PC-3 (cell line): Measurements from ENCODE around the gene TIMM23. TPM values are rescaled to one million over a fixed set of nuclear protein-coding genes. Genes with fewer than 3 reads are reported as not detected.

Experiments
- ATAC-seq: fragments of 200-7000 bp; cut with Tn5 transposase; 2 replicates; pipeline ENCODE4 v1.9.1; 2020; ENCODE audit warnings: mild to moderate bottlenecking, moderate library complexity
- BruUV-seq: library from RNA; stranded (reverse); fragments of 400-500 nt; replicated peaks from 2 replicates; lab custom pipeline; 2021; lab: Mats Ljungman, UMichigan
- CTCF ChIA-PET: fragments of 300-600 bp; sonication (Branson Sonifier 250); formaldehyde crosslinking; loops from one replicate; lab custom pipeline; 2022; ENCODE audit warnings: antibody characterized with exemption; lab: Charles Lee
- POLR2A ChIA-PET: fragments of 300-600 bp; sonication (Branson Sonifier 250); formaldehyde crosslinking; loops from one replicate; lab custom pipeline; 2022; ENCODE audit warnings: antibody characterized with exemption; ENCODE audit not compliant: unreplicated experiment; lab: Charles Lee
- DNase-seq: peaks from one replicate; pipeline ENCODE4 v3.0.0-alpha.2; 2015
- H2AFZ ChIP-seq: fragments of 300-600 bp; sonication (generic); 2 replicates; pipeline ENCODE4 v1.6.0; 2016; ENCODE audit warnings: antibody characterized with exemption, low read length
- H3F3A ChIP-seq: fragments of 300-600 bp; sonication (generic); one replicate; pipeline ENCODE4 v1.6.0; 2017; ENCODE audit warnings: antibody characterized with exemption, low read length, control low read depth, mild to moderate bottlenecking; ENCODE audit not compliant: unreplicated experiment
- H3K27ac ChIP-seq: fragments of 300-600 bp; sonication (generic); 2 replicates; pipeline ENCODE4 v1.5.1; 2016; ENCODE audit warnings: mild to moderate bottlenecking, low read length
- H3K27me3 ChIP-seq: fragments of 300-600 bp; sonication (generic); 2 replicates; pipeline ENCODE4 v1.6.1; 2016; ENCODE audit warnings: low read length, mixed read lengths
- H3K36me3 ChIP-seq: fragments of 300-600 bp; sonication (generic); 2 replicates; pipeline ENCODE4 v1.6.1; 2016; ENCODE audit warnings: low read depth, mixed run types, low read length, mixed read lengths
- H3K4me1 ChIP-seq: fragments of 300-600 bp; sonication (generic); 2 replicates; pipeline ENCODE4 v1.5.1; 2016; ENCODE audit warnings: low read length; ENCODE audit not compliant: insufficient read depth
- H3K4me2 ChIP-seq: fragments of 300-600 bp; sonication (generic); 2 replicates; pipeline ENCODE4 v1.6.0; 2016; ENCODE audit warnings: low read length
- H3K4me3 ChIP-seq: fragments of 300-600 bp; sonication (generic); 2 replicates; pipeline ENCODE4 v1.5.1; 2016; ENCODE audit warnings: mild to moderate bottlenecking, low read length, mixed read lengths
- H3K79me2 ChIP-seq: fragments of 300-600 bp; sonication (generic); 2 replicates; pipeline ENCODE4 v1.6.1; 2017; ENCODE audit warnings: low read length, mixed read lengths
- H3K9ac ChIP-seq: fragments of 300-600 bp; sonication (generic); 2 replicates; pipeline ENCODE4 v1.6.0; 2016; ENCODE audit warnings: mild to moderate bottlenecking, low read length
- H3K9me2 ChIP-seq: fragments of 300-600 bp; sonication (generic); replicated peaks from 2 replicates; pipeline ENCODE4 v1.6.1; 2016; ENCODE audit warnings: mixed run types, low read length, mixed read lengths
- H3K9me3 ChIP-seq: fragments of 300-600 bp; sonication (generic); 2 replicates; pipeline ENCODE4 v1.6.1; 2016; ENCODE audit warnings: low read length, mixed read lengths
- H4K20me1 ChIP-seq: fragments of 300-600 bp; sonication (generic); 2 replicates; pipeline ENCODE4 v1.6.1; 2016; ENCODE audit warnings: low read length, mixed read lengths
- EZH2 ChIP-seq: fragments of 300-600 bp; sonication (generic); IDR thresholded peaks from one replicate; pipeline ENCODE4 v1.6.1; 2017; ENCODE audit warnings: antibody characterized with exemption, mild to moderate bottlenecking, low read length; ENCODE audit not compliant: unreplicated experiment
- EZH2phosphoT487 ChIP-seq: fragments of 300-600 bp; sonication (generic); IDR thresholded peaks from 2 replicates; pipeline ENCODE4 v1.6.1; 2018; ENCODE audit warnings: mild to moderate bottlenecking, antibody characterized with exemption, low read length, borderline replicate concordance
- intact Hi-C: fragments of 100-400 bp; cut with micrococcal nuclease; formaldehyde crosslinking; loops from 2 replicates; pipeline ENCODE4 v1.9.0; 2023
- total RNA-seq: library from RNA; depleted of rRNA; stranded (reverse); fragments of >200 nt; gene quantifications from 2 replicates; pipeline ENCODE4 v1.2.3, GENCODE V29; 2014
- TF ChIP-seq, protein P1 (sequence below): fragments of 300-600 bp; sonication (generic); conservative IDR thresholded peaks from 2 replicates; pipeline ENCODE4 v1.5.1; 2017; ENCODE audit warnings: antibody characterized with exemption, low read depth, mild to moderate bottlenecking, low read length

The TIMM23 gene
- total RNA-seq, 1 experiment from 2014 or later: 97.9 TPM

DNA sequence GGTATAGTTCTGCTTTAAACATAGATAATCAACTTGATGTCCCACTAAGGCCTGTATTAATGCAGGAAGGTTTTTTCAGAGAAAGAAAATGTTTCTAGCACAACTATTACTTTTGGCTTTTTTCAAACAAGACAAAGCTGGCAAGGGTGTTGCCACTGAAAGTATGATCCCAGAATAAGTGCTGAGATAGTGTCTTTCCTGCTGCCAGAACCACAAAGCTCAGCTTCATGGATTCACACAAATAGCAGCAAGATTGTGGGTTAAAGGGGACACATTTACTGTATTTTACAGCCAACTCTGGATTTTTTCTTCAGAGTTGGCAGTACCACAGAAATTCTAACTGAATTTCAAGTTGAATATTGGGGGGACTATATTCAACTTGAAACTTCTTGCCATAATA lies 53.8 kb downstream of the TIMM23 start:
- Histone ChIP-seq H3K9me3 (no peaks in the 10 kb centered on the region), H3K4me1 (peaks cover 16% of the 10 kb centered on the region), H3K9ac (no peak overlapping the region), H3K9me2 (no peaks in the 10 kb centered on the region), H4K20me1 (peaks cover 52% of the 10 kb centered on the region), H2AFZ (no peak overlapping the region), H3K27me3 (no peaks in the 10 kb centered on the region), H3K4me3 (no peak overlapping the region), H3K4me2 (no peak overlapping the region), H3K27ac (no peak overlapping the region), H3K79me2 (peaks cover 91% of the 10 kb centered on the region), H3F3A (no peaks in the 10 kb centered on the region), H3K36me3 (no peaks in the 10 kb centered on the region)
- intact Hi-C loops: loop anchor here (5.0 kb wide), 1 partner anchor 44 kb away; no protein-coding TSS in a partner anchor
- ChIA-PET CTCF (no interaction called here), POLR2A (no interaction called here)
- ATAC-seq: no peak
- BruUV-seq: no TSS peak
- no peak for DNase-seq
- TF ChIP-seq EZH2 (no peak), EZH2phosphoT487 (no peak)
- TF ChIP-seq, protein P1, sequence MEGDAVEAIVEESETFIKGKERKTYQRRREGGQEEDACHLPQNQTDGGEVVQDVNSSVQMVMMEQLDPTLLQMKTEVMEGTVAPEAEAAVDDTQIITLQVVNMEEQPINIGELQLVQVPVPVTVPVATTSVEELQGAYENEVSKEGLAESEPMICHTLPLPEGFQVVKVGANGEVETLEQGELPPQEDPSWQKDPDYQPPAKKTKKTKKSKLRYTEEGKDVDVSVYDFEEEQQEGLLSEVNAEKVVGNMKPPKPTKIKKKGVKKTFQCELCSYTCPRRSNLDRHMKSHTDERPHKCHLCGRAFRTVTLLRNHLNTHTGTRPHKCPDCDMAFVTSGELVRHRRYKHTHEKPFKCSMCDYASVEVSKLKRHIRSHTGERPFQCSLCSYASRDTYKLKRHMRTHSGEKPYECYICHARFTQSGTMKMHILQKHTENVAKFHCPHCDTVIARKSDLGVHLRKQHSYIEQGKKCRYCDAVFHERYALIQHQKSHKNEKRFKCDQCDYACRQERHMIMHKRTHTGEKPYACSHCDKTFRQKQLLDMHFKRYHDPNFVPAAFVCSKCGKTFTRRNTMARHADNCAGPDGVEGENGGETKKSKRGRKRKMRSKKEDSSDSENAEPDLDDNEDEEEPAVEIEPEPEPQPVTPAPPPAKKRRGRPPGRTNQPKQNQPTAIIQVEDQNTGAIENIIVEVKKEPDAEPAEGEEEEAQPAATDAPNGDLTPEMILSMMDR: no peak

- Histone ChIP-seq H3K9me3 (no peaks in the 10 kb centered on the region), H3K4me1 (peaks cover 13% of the 10 kb centered on the region), H3K27me3 (no peaks in the 10 kb centered on the region), H3K4me3 (peak overlapping the region; percentile 96), H3F3A (no peaks in the 10 kb centered on the region), H4K20me1 (peaks cover 45% of the 10 kb centered on the region), H3K4me2 (peak overlapping the region; percentile 98), H3K36me3 (no peaks in the 10 kb centered on the region), H3K9ac (peak overlapping the region; percentile 94), H3K27ac (no peak overlapping the region), H3K79me2 (peaks cover 66% of the 10 kb centered on the region), H2AFZ (no peak overlapping the region), H3K9me2 (no peaks in the 10 kb centered on the region)
- intact Hi-C loops: loop anchor here (5.0 kb wide), 1 partner anchor 47 kb away; no protein-coding TSS in a partner anchor
- TF ChIP-seq, protein P1: peak; percentile 71
- TF ChIP-seq EZH2: no peak
- DNase-seq (peak; percentile 74), ATAC-seq (peak; percentile 47)
- POLR2A ChIA-PET: no interaction called here
- CTCF ChIA-PET: interaction anchor here (0.7 kb wide), 1 partner anchor 753 kb away, joined by 6 read pairs; no protein-coding TSS in a partner anchor
- no TSS peak for BruUV-seq
These were observed 56.5 kb downstream of the TIMM23 start for GRCh38 chr10:46028584-46029460.
